ENCODE data around the gene ZNF362.
"Not testable (repeated sequence)": the region's sequence is repeated elsewhere in the genome, so short reads cannot be mapped to it uniquely, and the experiment has no call there.

Gene ZNF362

GRCh38 chr1:33288976-33289857 lies 32.9 kb downstream of the ZNF362 start:
- no peak for DNase-seq

GRCh38 chr1:33289858-33290154 lies 33.5 kb downstream of the ZNF362 start:
- DNase-seq, result no peak

- not testable (repeated sequence) for DNase-seq
Observed at GRCh38 chr1:33290615-33291014, 34.3 kb downstream of the ZNF362 start.

- no peak for DNase-seq
Observed at GRCh38 chr1:33292726-33293340, 36.5 kb downstream of the ZNF362 start.

- DNase-seq, result no peak
Observed at GRCh38 chr1:33294071-33295010, 38.0 kb downstream of the ZNF362 start.

GRCh38 chr1:33295023-33295422 lies 38.7 kb downstream of the ZNF362 start:
- DNase-seq, result no peak

GRCh38 chr1:33295450-33296081 lies 39.3 kb downstream of the ZNF362 start:
- peak; percentile 62 for DNase-seq

- no peak for DNase-seq
Observed at GRCh38 chr1:33296082-33296458, 39.8 kb downstream of the ZNF362 start.

GRCh38 chr1:33296824-33297223 lies 40.5 kb downstream of the ZNF362 start:
- DNase-seq, result no peak

- DNase-seq, result no peak
Observed at GRCh38 chr1:33297911-33298622, 41.8 kb downstream of the ZNF362 start.

GRCh38 chr1:33298623-33299277 lies 42.5 kb downstream of the ZNF362 start:
- DNase-seq, result peak; percentile 36

- no peak for DNase-seq
Observed at GRCh38 chr1:33299461-33300155, 43.3 kb downstream of the ZNF362 start.

GRCh38 chr1:33300673-33301072 lies 44.4 kb downstream of the ZNF362 start:
- DNase-seq, result no peak

- no peak for DNase-seq
Observed at GRCh38 chr1:33301273-33301984, 45.1 kb downstream of the ZNF362 start.

GRCh38 chr1:33302325-33302724 lies 46.0 kb downstream of the ZNF362 start:
- DNase-seq, result no peak

- DNase-seq, result no peak
Observed at GRCh38 chr1:33305016-33305415, 48.7 kb downstream of the ZNF362 start.

GRCh38 chr1:33305816-33306652 lies 49.7 kb downstream of the ZNF362 start:
- no peak for DNase-seq

- DNase-seq, result no peak
Observed at GRCh38 chr1:33306653-33307493, 50.6 kb downstream of the ZNF362 start.

GRCh38 chr1:33307494-33307864 lies 51.2 kb downstream of the ZNF362 start:
- DNase-seq, result no peak

Data from NK-92 treated with Interleukin-12 subunit alpha and Interleukin-12 subunit beta, amount 100 ng/mL, for 24 hours (cell line).